HEK293 (cell line): ENCODE data around the gene C8B.

ENCODE experiments used
- CTCF ChIP-seq: fragments of 450-650 bp; formaldehyde crosslinking; IDR thresholded peaks from 2 replicates; pipeline ENCODE4 v1.5.1; 2016; ENCODE audit warnings: missing biosample characterization, missing genetic modification characterization
- KLF10 ChIP-seq: fragments of 450-650 bp; IDR thresholded peaks from 2 replicates; pipeline ENCODE4 v1.5.1; 2018; ENCODE audit warnings: missing biosample characterization, mild to moderate bottlenecking, missing genetic modification characterization
- SP3 ChIP-seq: fragments of 450-650 bp; formaldehyde crosslinking; IDR thresholded peaks from 2 replicates; pipeline ENCODE4 v1.5.1; 2016; ENCODE audit warnings: missing biosample characterization, missing genetic modification characterization
- ZNF155 ChIP-seq: fragments of 450-650 bp; formaldehyde crosslinking; IDR thresholded peaks from 2 replicates; pipeline ENCODE4 v1.5.1; 2016; ENCODE audit warnings: missing biosample characterization, missing genetic modification characterization
- ZNF513 ChIP-seq: fragments of 450-650 bp; IDR thresholded peaks from 2 replicates; pipeline ENCODE4 v1.5.1; 2018; ENCODE audit warnings: missing biosample characterization, missing genetic modification characterization
- ZNF514 ChIP-seq: fragments of 450-650 bp; formaldehyde crosslinking; IDR thresholded peaks from 2 replicates; pipeline ENCODE4 v1.5.1; 2016; ENCODE audit warnings: missing biosample characterization, missing genetic modification characterization
- ZNF76 ChIP-seq: fragments of 450-650 bp; formaldehyde crosslinking; IDR thresholded peaks from 2 replicates; pipeline ENCODE4; 2016; ENCODE audit warnings: low read depth, missing biosample characterization, missing genetic modification characterization, borderline replicate concordance
- ZNF785 ChIP-seq: fragments of 450-650 bp; formaldehyde crosslinking; IDR thresholded peaks from 2 replicates; pipeline ENCODE4 v1.5.1; 2016; ENCODE audit warnings: missing biosample characterization, missing genetic modification characterization
- ZNF791 ChIP-seq: fragments of 450-650 bp; formaldehyde crosslinking; IDR thresholded peaks from 2 replicates; pipeline ENCODE4 v1.5.1; 2016; ENCODE audit warnings: missing biosample characterization, missing genetic modification characterization

GRCh38 chr1:56966698-56966999 lies 834 bp upstream of the C8B start:
- no peak for TF ChIP-seq SP3 (tag by site-specific recombination)
- TF ChIP-seq ZNF514 = no peak
- no peak for TF ChIP-seq KLF10 (tag by site-specific recombination)
- TF ChIP-seq ZNF785 (tag by site-specific recombination) = no peak
- no peak for TF ChIP-seq ZNF513 (tag by site-specific recombination)
- no peak for TF ChIP-seq ZNF791 (tag by site-specific recombination)
- TF ChIP-seq CTCF (tag by site-specific recombination) = no peak
- TF ChIP-seq ZNF155 (tag by site-specific recombination) = no peak
- TF ChIP-seq ZNF76 (tag by site-specific recombination) = no peak
